Fibroblast of lung (primary cell): ENCODE measurements around the gene IL10RB.

Source experiments
- EZH2 ChIP-seq: IDR thresholded peaks from 2 replicates; pipeline ENCODE4 v1.5.1; 2012; ENCODE audit warnings: low read length, control low read depth, mild to moderate bottlenecking; ENCODE audit errors: missing control alignments
- TF ChIP-seq, protein P1 (sequence below), 2 donors: IDR thresholded peaks in 1 of 2; conservative IDR thresholded peaks in 1 of 2; 1 replicate in 1 of 2; 2 replicates in 1 of 2; pipeline ENCODE4 v1.5.1; 2011 to 2012; ENCODE audit warnings: low read length in 2 of 2, control low read depth in 1 of 2, inconsistent platforms in 1 of 2, low read depth in 1 of 2, mild to moderate bottlenecking in 1 of 2

DNA sequence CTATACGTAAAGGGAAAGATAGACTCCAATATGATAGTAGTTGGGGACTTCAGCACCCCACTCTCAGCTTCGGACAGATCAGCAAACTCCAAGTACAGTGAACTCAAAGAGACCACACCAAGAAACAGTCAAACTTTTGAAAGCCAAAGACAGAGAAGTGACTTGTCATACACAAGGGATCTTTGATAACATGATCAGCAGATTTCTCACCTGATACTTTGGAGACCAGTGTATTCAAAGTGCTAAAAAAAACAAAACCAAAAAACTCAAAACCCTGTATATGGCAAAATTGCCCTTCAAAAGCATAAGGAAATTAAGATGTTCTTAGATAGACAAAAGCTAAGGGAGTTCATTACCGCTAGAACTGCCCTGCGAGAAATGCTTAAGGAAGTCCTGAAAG, 68.0 kb downstream of the IL10RB start:
- TF ChIP-seq EZH2, result no peak
- TF ChIP-seq, protein P1, sequence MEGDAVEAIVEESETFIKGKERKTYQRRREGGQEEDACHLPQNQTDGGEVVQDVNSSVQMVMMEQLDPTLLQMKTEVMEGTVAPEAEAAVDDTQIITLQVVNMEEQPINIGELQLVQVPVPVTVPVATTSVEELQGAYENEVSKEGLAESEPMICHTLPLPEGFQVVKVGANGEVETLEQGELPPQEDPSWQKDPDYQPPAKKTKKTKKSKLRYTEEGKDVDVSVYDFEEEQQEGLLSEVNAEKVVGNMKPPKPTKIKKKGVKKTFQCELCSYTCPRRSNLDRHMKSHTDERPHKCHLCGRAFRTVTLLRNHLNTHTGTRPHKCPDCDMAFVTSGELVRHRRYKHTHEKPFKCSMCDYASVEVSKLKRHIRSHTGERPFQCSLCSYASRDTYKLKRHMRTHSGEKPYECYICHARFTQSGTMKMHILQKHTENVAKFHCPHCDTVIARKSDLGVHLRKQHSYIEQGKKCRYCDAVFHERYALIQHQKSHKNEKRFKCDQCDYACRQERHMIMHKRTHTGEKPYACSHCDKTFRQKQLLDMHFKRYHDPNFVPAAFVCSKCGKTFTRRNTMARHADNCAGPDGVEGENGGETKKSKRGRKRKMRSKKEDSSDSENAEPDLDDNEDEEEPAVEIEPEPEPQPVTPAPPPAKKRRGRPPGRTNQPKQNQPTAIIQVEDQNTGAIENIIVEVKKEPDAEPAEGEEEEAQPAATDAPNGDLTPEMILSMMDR (conservative IDR thresholded peaks at IDR 0.05 in 1 of 2, IDR thresholded peaks at IDR 0.05 in 1 of 2; ENCODE audit: low read depth in 1 of 2, low read length in 2 of 2), result no peak
